HEK293 (cell line): Measurements from ENCODE around the gene EI24.

Source experiments
- FEZF1 ChIP-seq: fragments of 450-650 bp; formaldehyde crosslinking; IDR thresholded peaks from 2 replicates; pipeline ENCODE4 v1.5.1; 2016; ENCODE audit warnings: missing biosample characterization, missing genetic modification characterization
- HOXD13 ChIP-seq: sonication (generic); formaldehyde crosslinking; IDR thresholded peaks from 2 replicates; pipeline ENCODE4 v1.8.0; 2022; ENCODE audit warnings: missing genetic modification reagents, borderline replicate concordance
- KLF1 ChIP-seq: fragments of 450-650 bp; formaldehyde crosslinking; IDR thresholded peaks from 2 replicates; pipeline ENCODE4 v1.5.1; 2016; ENCODE audit warnings: missing biosample characterization, missing genetic modification characterization
- PRDM1 ChIP-seq: fragments of 450-650 bp; formaldehyde crosslinking; IDR thresholded peaks from 2 replicates; pipeline ENCODE4; 2016; ENCODE audit warnings: missing biosample characterization, missing genetic modification characterization
- PRDM6 ChIP-seq: fragments of 450-650 bp; formaldehyde crosslinking; IDR thresholded peaks from 2 replicates; pipeline ENCODE4 v1.5.1; 2017; ENCODE audit warnings: missing biosample characterization, missing genetic modification characterization
- RBAK ChIP-seq: fragments of 450-650 bp; formaldehyde crosslinking; IDR thresholded peaks from 2 replicates; pipeline ENCODE4 v1.5.1; 2016; ENCODE audit warnings: missing biosample characterization, missing genetic modification characterization
- ZBTB1 ChIP-seq: fragments of 450-650 bp; formaldehyde crosslinking; IDR thresholded peaks from 2 replicates; pipeline ENCODE4 v1.5.1; 2016; ENCODE audit warnings: missing biosample characterization, missing genetic modification characterization
- ZBTB11 ChIP-seq: fragments of 450-650 bp; formaldehyde crosslinking; conservative IDR thresholded peaks from 2 replicates; pipeline ENCODE4 v1.5.1; 2016; ENCODE audit warnings: low read depth, missing biosample characterization, missing genetic modification characterization
- ZBTB26 ChIP-seq: fragments of 450-650 bp; formaldehyde crosslinking; optimal IDR thresholded peaks from 2 replicates; pipeline ENCODE3; 2016; ENCODE audit warnings: missing biosample characterization, mild to moderate bottlenecking, missing genetic modification characterization
- ZBTB44 ChIP-seq: fragments of 450-650 bp; IDR thresholded peaks from 2 replicates; pipeline ENCODE4 v1.5.1; 2018; ENCODE audit warnings: missing biosample characterization, mild to moderate bottlenecking, missing genetic modification characterization
- ZEB2 ChIP-seq: fragments of 450-650 bp; formaldehyde crosslinking; IDR thresholded peaks from 2 replicates; pipeline ENCODE4 v1.5.1; 2016; ENCODE audit warnings: missing biosample characterization, missing genetic modification characterization
- ZNF112 ChIP-seq: fragments of 450-650 bp; formaldehyde crosslinking; IDR thresholded peaks from 2 replicates; pipeline ENCODE4 v1.5.0; 2017; ENCODE audit warnings: missing biosample characterization, missing genetic modification characterization
- ZNF274 ChIP-seq, 2 experiments: fragments of 200-500 bp in 1 of 2; fragments of 450-650 bp in 1 of 2; sonication (Bioruptor generic) in 1 of 2; formaldehyde crosslinking in 1 of 2; IDR thresholded peaks; 2 replicates each; pipeline versions ENCODE4 v1.5.1 to v1.6.1; 2014 to 2016; ENCODE audit warnings: borderline replicate concordance in 1 of 2, inconsistent platforms in 1 of 2, low read length in 1 of 2, missing biosample characterization in 1 of 2, missing genetic modification characterization in 1 of 2
- ZNF292 ChIP-seq: fragments of 450-650 bp; formaldehyde crosslinking; IDR thresholded peaks from 2 replicates; pipeline ENCODE4 v1.5.1; 2016; ENCODE audit warnings: low read depth, missing biosample characterization, missing genetic modification characterization, borderline replicate concordance
- ZNF335 ChIP-seq: fragments of 450-650 bp; formaldehyde crosslinking; conservative IDR thresholded peaks from 2 replicates; pipeline ENCODE4 v1.5.1; 2016; ENCODE audit warnings: missing biosample characterization, missing genetic modification characterization
- ZNF341 ChIP-seq: fragments of 450-650 bp; formaldehyde crosslinking; IDR thresholded peaks from 2 replicates; pipeline ENCODE4; 2016; ENCODE audit warnings: low read depth, missing biosample characterization, missing genetic modification characterization
- ZNF521 ChIP-seq: fragments of 450-650 bp; formaldehyde crosslinking; IDR thresholded peaks from 2 replicates; pipeline ENCODE4 v1.5.1; 2017; ENCODE audit warnings: missing biosample characterization, mild to moderate bottlenecking, missing genetic modification characterization
- ZNF544 ChIP-seq: fragments of 450-650 bp; formaldehyde crosslinking; IDR thresholded peaks from 2 replicates; pipeline ENCODE4 v1.5.0; 2017; ENCODE audit warnings: missing biosample characterization, missing genetic modification characterization
- ZNF600 ChIP-seq: fragments of 450-650 bp; formaldehyde crosslinking; IDR thresholded peaks from 2 replicates; pipeline ENCODE4 v1.5.1; 2016; ENCODE audit warnings: missing biosample characterization, missing genetic modification characterization
- ZNF610 ChIP-seq: fragments of 450-650 bp; formaldehyde crosslinking; IDR thresholded peaks from 2 replicates; pipeline ENCODE4 v1.5.1; 2016; ENCODE audit warnings: missing biosample characterization, missing genetic modification characterization, borderline replicate concordance
- ZNF629 ChIP-seq: fragments of 450-650 bp; formaldehyde crosslinking; IDR thresholded peaks from 2 replicates; pipeline ENCODE4 v1.5.1; 2017; ENCODE audit warnings: missing biosample characterization, missing genetic modification characterization
- ZNF670 ChIP-seq: fragments of 450-650 bp; formaldehyde crosslinking; IDR thresholded peaks from 2 replicates; pipeline ENCODE4 v1.5.1; 2016; ENCODE audit warnings: missing biosample characterization, missing genetic modification characterization, low read depth
- ZNF692 ChIP-seq: fragments of 450-650 bp; formaldehyde crosslinking; IDR thresholded peaks from 2 replicates; pipeline ENCODE4 v1.5.1; 2016; ENCODE audit warnings: missing biosample characterization, missing genetic modification characterization
- ZNF701 ChIP-seq: fragments of 450-650 bp; formaldehyde crosslinking; IDR thresholded peaks from 2 replicates; pipeline ENCODE4 v1.5.1; 2016; ENCODE audit warnings: missing biosample characterization, missing genetic modification characterization
- ZNF776 ChIP-seq: fragments of 450-650 bp; formaldehyde crosslinking; IDR thresholded peaks from 2 replicates; pipeline ENCODE4 v1.5.0; 2017; ENCODE audit warnings: missing biosample characterization, missing genetic modification characterization, borderline replicate concordance
- ZNF792 ChIP-seq: fragments of 450-650 bp; formaldehyde crosslinking; IDR thresholded peaks from 2 replicates; pipeline ENCODE4 v1.5.1; 2016; ENCODE audit warnings: missing biosample characterization, missing genetic modification characterization
- ZSCAN16 ChIP-seq: fragments of 450-650 bp; formaldehyde crosslinking; IDR thresholded peaks from 2 replicates; pipeline ENCODE4 v1.5.1; 2016; ENCODE audit warnings: missing biosample characterization, missing genetic modification characterization
- TF ChIP-seq, protein P1 (sequence below): fragments of 450-650 bp; formaldehyde crosslinking; IDR thresholded peaks from 2 replicates; pipeline ENCODE4 v1.5.1; 2017; ENCODE audit warnings: missing biosample characterization, missing genetic modification characterization

Gene EI24

GRCh38 chr11:125593114-125593820, 24.0 kb downstream of the EI24 start (continued):
- TF ChIP-seq ZNF670 (tag by site-specific recombination): no peak
- TF ChIP-seq ZNF292 (tag by site-specific recombination): no peak
- no peak for TF ChIP-seq ZNF629 (tag by site-specific recombination)
- no peak for TF ChIP-seq PRDM6 (tag by site-specific recombination)
- no peak for TF ChIP-seq ZNF600 (tag by site-specific recombination)
- TF ChIP-seq RBAK (tag by site-specific recombination): no peak
- no peak for TF ChIP-seq ZNF610
- TF ChIP-seq ZNF335 (tag by site-specific recombination): peak; percentile 88
- no peak for TF ChIP-seq ZBTB1 (tag by site-specific recombination)
- TF ChIP-seq ZNF692: peak; percentile 92
- no peak for TF ChIP-seq ZNF112
- TF ChIP-seq PRDM1 (tag by site-specific recombination): peak; percentile 58; the same call in 1 of the 2 replicates
- TF ChIP-seq HOXD13 (CRISPR knock-in tag): no peak
- no peak for TF ChIP-seq ZBTB44 (tag by site-specific recombination)
- TF ChIP-seq ZNF521: no peak
- TF ChIP-seq ZBTB26: no peak
- TF ChIP-seq ZNF544: no peak
- TF ChIP-seq ZNF341 (tag by site-specific recombination): peak; percentile 89
- TF ChIP-seq, protein P1, sequence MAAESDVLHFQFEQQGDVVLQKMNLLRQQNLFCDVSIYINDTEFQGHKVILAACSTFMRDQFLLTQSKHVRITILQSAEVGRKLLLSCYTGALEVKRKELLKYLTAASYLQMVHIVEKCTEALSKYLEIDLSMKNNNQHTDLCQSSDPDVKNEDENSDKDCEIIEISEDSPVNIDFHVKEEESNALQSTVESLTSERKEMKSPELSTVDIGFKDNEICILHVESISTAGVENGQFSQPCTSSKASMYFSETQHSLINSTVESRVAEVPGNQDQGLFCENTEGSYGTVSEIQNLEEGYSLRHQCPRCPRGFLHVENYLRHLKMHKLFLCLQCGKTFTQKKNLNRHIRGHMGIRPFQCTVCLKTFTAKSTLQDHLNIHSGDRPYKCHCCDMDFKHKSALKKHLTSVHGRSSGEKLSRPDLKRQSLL (tag by site-specific recombination): no peak
- TF ChIP-seq ZNF776 (tag by site-specific recombination): no peak
- no peak for TF ChIP-seq ZSCAN16 (tag by site-specific recombination)
- TF ChIP-seq FEZF1 (tag by site-specific recombination): no peak
- no peak for TF ChIP-seq ZNF792 (tag by site-specific recombination)
- TF ChIP-seq ZBTB11 (tag by site-specific recombination): peak; percentile 95
- TF ChIP-seq KLF1 (tag by site-specific recombination): peak; percentile 11; the same call in 1 of the 2 replicates
- no peak for TF ChIP-seq ZNF701
- TF ChIP-seq ZEB2 (tag by site-specific recombination): no peak
- no peak for TF ChIP-seq ZNF274 (IDR thresholded peaks at IDR 0.05; ENCODE audit: low read length)
- TF ChIP-seq ZNF274 (tag by site-specific recombination; IDR thresholded peaks at IDR 0.05; ENCODE audit: borderline replicate concordance): no peak
